ENCODE measurements around the gene CIITA. TPM values are rescaled to one million over a fixed set of nuclear protein-coding genes. Genes with fewer than 3 reads are reported as not detected.

CIITA gene
- total and polyA plus RNA-seq, 9 of the 15 experiments (the other 6 are each of a cell fraction or from before 2014, with no cell fraction given) = 0.01 to 0.20 (median 0.11) TPM; not detected in 4

- TF ChIP-seq JUNB (CRISPR knock-in tag; conservative IDR thresholded peaks at IDR 0.05) (no peak), CREBBP (IDR thresholded peaks at IDR 0.05; ENCODE audit: low read depth, low read length) (no peak), EHMT2 (IDR thresholded peaks at IDR 0.05) (no peak), PHF20 (IDR thresholded peaks at IDR 0.05; ENCODE audit: partially characterized antibody) (no peak), FOXM1 (IDR thresholded peaks at IDR 0.05; ENCODE audit: low read depth) (no peak), FOXM1 (CRISPR knock-in tag; IDR thresholded peaks at IDR 0.05; ENCODE audit: low read depth) (no peak), RCOR1 (IDR thresholded peaks at IDR 0.05; ENCODE audit: borderline replicate concordance in 1 of 2, low read depth in 2 of 2, low read length in 2 of 2) (peak in 1 of 2 experiments; percentile 40; a peak in 1 of 4 replicates), PHF8 (IDR thresholded peaks at IDR 0.05; ENCODE audit: borderline replicate concordance, low read length) (no peak), ATF3 (IDR thresholded peaks at IDR 0.05) (no peak), ATF3 (CRISPR knock-in tag; conservative IDR thresholded peaks at IDR 0.05) (no peak), ZBTB2 (IDR thresholded peaks at IDR 0.05) (no peak), NCOA6 (IDR thresholded peaks at IDR 0.05) (no peak), SMARCA5 (IDR thresholded peaks at IDR 0.05) (peak; percentile 88), RBM14 (IDR thresholded peaks at IDR 0.05; ENCODE audit: borderline replicate concordance, insufficient read depth, low read depth, low read length) (no peak), CBFB (CRISPR knock-in tag; IDR thresholded peaks at IDR 0.05) (no peak), HIVEP1 (CRISPR knock-in tag; IDR thresholded peaks at IDR 0.05) (no peak), BDP1 (IDR thresholded peaks at IDR 0.05; ENCODE audit: insufficient read depth, insufficient read length) (no peak), KDM1A (IDR thresholded peaks at IDR 0.05) (peak; percentile 59 to 79; a peak in 3 of 4 replicates), ARID1B (IDR thresholded peaks at IDR 0.05) (no peak), HEY1 (CRISPR knock-in tag; IDR thresholded peaks at IDR 0.05; ENCODE audit: borderline replicate concordance) (no peak), HDAC6 (IDR thresholded peaks at IDR 0.05; ENCODE audit: low read depth, low read length) (no peak), ZNF217 (CRISPR knock-in tag; IDR thresholded peaks at IDR 0.05) (no peak), KLF10 (CRISPR knock-in tag; IDR thresholded peaks at IDR 0.05) (no peak), CREB3 (tag; conservative IDR thresholded peaks at IDR 0.05; ENCODE audit: low read depth) (no peak), NRF1 (conservative IDR thresholded peaks at IDR 0.05 in 1 of 2, IDR thresholded peaks at IDR 0.05 in 1 of 2) (no peak), MTA1 (IDR thresholded peaks at IDR 0.05; ENCODE audit: borderline replicate concordance) (no peak), CCAR2 (IDR thresholded peaks at IDR 0.05; ENCODE audit: low read depth, low read length) (no peak)
Measured at GRCh38 chr16:10921536-10922327, 44.7 kb downstream of the CIITA start (continued).
